HEK293T (cell line): ENCODE data around the gene MRPL10.

Source experiments
- CTCF ChIA-PET: fragments of 350-600 bp; formaldehyde crosslinking; extraction: SDS; loops from one replicate; lab custom pipeline; 2021; ENCODE audit warnings: antibody characterized with exemption, inconsistent platforms; lab: Yijun Ruan, JAX
- POLR2A ChIA-PET: fragments of 350-600 bp; formaldehyde crosslinking; extraction: SDS; loops from one replicate; lab custom pipeline; 2020; ENCODE audit warnings: antibody characterized with exemption, inconsistent platforms; lab: Yijun Ruan, JAX
- DNase-seq: peaks from one replicate; pipeline ENCODE4 v3.0.0; 2012; ENCODE audit warnings: mixed read lengths; ENCODE audit errors: extremely low spot score
- ARNT ChIP-seq: fragments of 450-650 bp; IDR thresholded peaks from 2 replicates; pipeline ENCODE4 v1.6.1; 2017; ENCODE audit warnings: mild to moderate bottlenecking
- BHLHE40 ChIP-seq: fragments of 450-650 bp; IDR thresholded peaks from 2 replicates; pipeline ENCODE4 v1.6.1; 2016; ENCODE audit warnings: mild to moderate bottlenecking, moderate library complexity, borderline replicate concordance
- CTBP1 ChIP-seq: fragments of 450-650 bp; IDR thresholded peaks from 2 replicates; pipeline ENCODE4 v1.6.1; 2016; ENCODE audit warnings: borderline replicate concordance
- ELF4 ChIP-seq: fragments of 450-650 bp; IDR thresholded peaks from 2 replicates; pipeline ENCODE4 v1.6.1; 2017; ENCODE audit warnings: antibody characterized with exemption
- FOXA1 ChIP-seq: fragments of 450-650 bp; IDR thresholded peaks from 2 replicates; pipeline ENCODE4 v1.6.1; 2016; ENCODE audit warnings: mild to moderate bottlenecking
- FOXK2 ChIP-seq: fragments of 450-650 bp; IDR thresholded peaks from 2 replicates; pipeline ENCODE4 v1.6.1; 2016; ENCODE audit warnings: mild to moderate bottlenecking
- FOXM1 ChIP-seq: fragments of 450-650 bp; IDR thresholded peaks from 2 replicates; pipeline ENCODE4 v1.6.1; 2017; ENCODE audit warnings: mild to moderate bottlenecking, borderline replicate concordance
- HDGF ChIP-seq: fragments of 450-650 bp; IDR thresholded peaks from 2 replicates; pipeline ENCODE4 v1.6.1; 2017; ENCODE audit warnings: antibody characterized with exemption, borderline replicate concordance
- L3MBTL2 ChIP-seq: fragments of 450-650 bp; conservative IDR thresholded peaks from 2 replicates; pipeline ENCODE4 v1.6.1; 2016; ENCODE audit warnings: mild to moderate bottlenecking
- LEF1 ChIP-seq: fragments of 450-650 bp; IDR thresholded peaks from 2 replicates; pipeline ENCODE4 v1.6.1; 2017; ENCODE audit warnings: mild to moderate bottlenecking, borderline replicate concordance
- NFRKB ChIP-seq: fragments of 450-650 bp; IDR thresholded peaks from 2 replicates; pipeline ENCODE4 v1.6.1; 2016; ENCODE audit warnings: mild to moderate bottlenecking, moderate library complexity
- SP1 ChIP-seq: fragments of 450-650 bp; IDR thresholded peaks from 2 replicates; pipeline ENCODE4 v1.6.1; 2017
- SUZ12 ChIP-seq: fragments of 450-650 bp; IDR thresholded peaks from 2 replicates; pipeline ENCODE4 v1.6.1; 2016; ENCODE audit warnings: mild to moderate bottlenecking
- TARDBP ChIP-seq: fragments of 450-650 bp; IDR thresholded peaks from 2 replicates; pipeline ENCODE4 v1.6.1; 2016
- ZNF384 ChIP-seq: fragments of 450-650 bp; IDR thresholded peaks from 2 replicates; pipeline ENCODE4 v1.6.1; 2016
- TF ChIP-seq, protein P1 (sequence below): fragments of 450-650 bp; IDR thresholded peaks from 2 replicates; pipeline ENCODE4 v1.6.1; 2016

MRPL10 gene

DNA sequence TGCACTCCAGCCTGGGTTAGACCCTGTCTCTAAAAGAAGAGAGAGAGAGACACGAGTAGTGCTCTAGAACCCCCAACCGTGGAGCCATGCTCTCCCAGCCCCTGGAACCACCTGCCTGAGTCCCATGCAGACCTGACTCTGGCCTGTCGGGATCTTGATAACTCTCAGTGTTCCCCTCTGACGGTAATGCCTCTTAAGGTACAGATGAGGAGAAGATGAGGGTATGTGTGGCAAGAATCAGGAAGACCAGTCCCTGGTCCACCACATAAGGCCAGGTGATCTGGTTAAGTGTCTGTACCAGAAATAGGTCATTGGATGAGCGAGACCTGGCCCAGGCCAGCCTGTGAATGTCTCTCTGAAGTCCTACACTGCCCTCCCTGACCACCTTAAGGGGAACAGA, 28.1 kb downstream of the MRPL10 start:
- ChIA-PET CTCF (interaction anchor here (0.6 to 0.7 kb wide), 3 partner anchors 24 to 104 kb away, joined by 3 to 4 read pairs (median 3); no protein-coding TSS in a partner anchor), POLR2A (no interaction called here)
- TF ChIP-seq NFRKB (no peak), CTBP1 (no peak), TARDBP (no peak), HDGF (no peak), FOXA1 (no peak), ELF4 (no peak), SP1 (no peak), ZNF384 (no peak), ARNT (no peak), BHLHE40 (no peak), L3MBTL2 (no peak), SUZ12 (no peak), LEF1 (no peak), FOXK2 (no peak), FOXM1 (no peak)
- TF ChIP-seq, protein P1, sequence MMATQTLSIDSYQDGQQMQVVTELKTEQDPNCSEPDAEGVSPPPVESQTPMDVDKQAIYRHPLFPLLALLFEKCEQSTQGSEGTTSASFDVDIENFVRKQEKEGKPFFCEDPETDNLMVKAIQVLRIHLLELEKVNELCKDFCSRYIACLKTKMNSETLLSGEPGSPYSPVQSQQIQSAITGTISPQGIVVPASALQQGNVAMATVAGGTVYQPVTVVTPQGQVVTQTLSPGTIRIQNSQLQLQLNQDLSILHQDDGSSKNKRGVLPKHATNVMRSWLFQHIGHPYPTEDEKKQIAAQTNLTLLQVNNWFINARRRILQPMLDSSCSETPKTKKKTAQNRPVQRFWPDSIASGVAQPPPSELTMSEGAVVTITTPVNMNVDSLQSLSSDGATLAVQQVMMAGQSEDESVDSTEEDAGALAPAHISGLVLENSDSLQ: no peak
- DNase-seq: no peak

DNA sequence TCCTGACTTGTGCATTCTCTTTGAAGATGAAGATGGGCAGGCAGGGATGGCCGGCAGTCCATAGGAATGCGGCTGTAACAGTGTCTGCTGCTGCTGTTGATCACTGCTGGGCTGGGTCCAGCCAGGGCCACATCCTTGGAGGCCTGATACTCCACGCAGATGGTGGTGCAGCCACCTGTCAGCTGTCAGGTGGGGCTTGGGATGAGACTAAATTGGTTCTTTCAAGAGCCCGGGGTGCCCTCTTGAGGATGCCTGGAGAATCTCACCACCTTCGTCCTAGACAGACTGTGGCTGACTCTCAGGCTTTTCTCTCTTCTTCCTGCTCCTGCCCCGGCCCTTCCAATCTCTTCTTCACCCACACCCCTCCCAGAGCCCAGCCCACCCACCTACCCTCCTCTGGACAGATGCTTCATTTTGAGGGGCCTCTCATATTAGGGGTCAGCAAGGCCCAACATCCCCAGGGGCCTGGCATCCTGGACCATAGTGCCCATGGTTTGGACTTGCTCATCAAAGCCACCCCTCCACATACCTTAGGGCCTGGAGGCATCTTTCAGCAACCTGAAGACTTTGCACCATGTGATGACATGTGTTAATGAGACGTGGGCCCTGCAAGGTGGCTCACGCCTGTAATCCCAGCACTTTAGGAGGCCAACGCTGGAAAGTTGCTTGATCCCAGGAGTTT, 28.9 kb downstream of the MRPL10 start:
- ChIA-PET CTCF (interaction anchor here (0.7 to 1.0 kb wide), 2 partner anchors 10 to 103 kb away, joined by 3 to 4 read pairs; no protein-coding TSS in a partner anchor), POLR2A (interaction anchor here (1.3 kb wide), 1 partner anchor 30 kb away, joined by 3 read pairs; no protein-coding TSS in a partner anchor)
- no peak for TF ChIP-seq L3MBTL2
- TF ChIP-seq, protein P1: 0 out of 2 replicates have a peak, but pooled peaks have one; percentile 31
- peak; percentile 75 for DNase-seq

DNA sequence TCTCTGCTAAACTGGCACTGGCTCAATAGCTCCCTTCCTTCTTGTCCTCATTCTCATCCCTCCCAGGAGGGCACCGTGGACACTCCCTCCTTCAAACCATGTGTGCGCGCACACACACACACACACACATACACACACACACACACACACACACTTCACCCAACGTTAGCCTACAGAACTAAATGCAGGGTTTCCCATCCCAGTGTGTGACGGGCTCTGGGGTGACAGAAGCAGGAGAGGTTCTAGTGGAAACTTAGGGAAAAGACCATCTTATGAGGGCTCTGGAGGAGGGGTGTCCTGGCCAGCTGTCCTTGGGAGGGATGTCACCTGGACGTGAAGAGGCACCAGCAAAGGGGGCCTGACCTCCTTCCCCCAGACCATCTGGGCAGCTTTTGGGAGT, 29.4 kb downstream of the MRPL10 start:
- TF ChIP-seq, protein P1: no peak
- no peak for TF ChIP-seq CTBP1
- CTCF ChIA-PET: interaction anchor here (0.6 to 1.0 kb wide), 3 partner anchors 9 to 51 kb away, joined by 3 to 4 read pairs (median 4); no protein-coding TSS in a partner anchor
- POLR2A ChIA-PET: interaction anchor here (1.3 kb wide), 1 partner anchor 29 kb away, joined by 3 read pairs; no protein-coding TSS in a partner anchor
- no peak for DNase-seq

DNA sequence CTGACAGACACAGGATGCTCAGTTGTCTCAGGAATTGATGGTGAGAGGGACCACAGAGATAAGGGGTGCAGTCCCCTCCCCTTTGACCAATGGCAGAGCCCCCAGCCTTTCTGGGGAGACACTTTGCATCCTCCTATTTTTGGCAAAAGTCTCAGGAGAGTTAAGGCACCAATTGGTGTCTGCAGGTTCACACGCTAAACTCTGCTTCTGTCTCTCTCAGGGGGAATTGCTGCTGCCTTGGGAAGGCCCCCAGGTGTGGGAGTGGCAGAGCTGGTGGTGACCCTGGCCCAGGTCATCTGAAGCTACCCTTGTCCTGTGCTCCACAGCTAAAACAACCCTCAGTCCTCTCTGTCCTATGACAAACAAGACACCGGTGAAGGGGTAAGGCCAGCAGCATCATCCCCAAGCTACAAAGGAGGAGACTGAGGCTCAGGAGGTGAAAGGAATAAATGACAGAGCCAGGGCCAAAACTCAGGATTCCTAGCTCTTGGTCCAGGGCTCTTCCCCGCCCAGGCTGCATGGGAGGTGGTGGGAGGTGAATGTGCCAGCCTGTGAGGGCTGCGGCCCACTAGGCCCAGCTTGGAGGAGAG, 30.1 kb downstream of the MRPL10 start:
- ChIA-PET CTCF (interaction anchor here (0.6 to 1.0 kb wide), 4 partner anchors 8 to 88 kb away, joined by 3 to 4 read pairs (median 4); no protein-coding TSS in a partner anchor), POLR2A (interaction anchor here (1.1 to 1.3 kb wide), 2 partner anchors 29 to 30 kb away, joined by 3 read pairs; partner anchors contain the start of genes LRRC46 and MRPL10)
- TF ChIP-seq L3MBTL2 (no peak), HDGF (no peak), NFRKB (no peak), BHLHE40 (no peak), TARDBP (no peak), ELF4 (no peak), FOXM1 (no peak), FOXK2 (no peak), SUZ12 (no peak), ARNT (no peak), CTBP1 (no peak), SP1 (no peak)
- TF ChIP-seq, protein P1: no peak
- DNase-seq: no peak

DNA sequence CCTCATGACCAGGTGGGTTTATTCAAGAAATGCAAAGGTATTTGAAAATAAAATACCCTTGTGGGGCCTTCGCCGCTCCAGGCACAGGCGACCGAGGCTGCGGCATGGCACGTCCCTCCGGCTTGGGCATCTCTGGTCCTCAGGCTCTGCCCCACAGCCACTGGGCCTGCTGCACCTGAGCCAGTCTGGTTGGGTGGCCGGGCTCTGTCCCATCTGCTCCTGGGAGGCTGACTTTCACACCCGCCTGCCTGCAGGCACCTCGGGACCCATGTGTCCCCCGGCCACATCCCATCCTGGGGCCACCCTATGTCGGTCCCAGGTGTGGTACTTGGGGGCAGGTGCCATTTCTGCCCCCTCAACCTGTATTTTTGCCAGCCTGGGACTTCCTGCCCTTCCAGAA, 30.7 kb downstream of the MRPL10 start:
- no peak for TF ChIP-seq HDGF
- CTCF ChIA-PET: interaction anchor here (0.6 to 1.0 kb wide), 2 partner anchors 10 to 89 kb away, joined by 3 to 4 read pairs; no protein-coding TSS in a partner anchor
- POLR2A ChIA-PET: interaction anchor here (1.1 kb wide), 1 partner anchor 31 kb away, joined by 3 read pairs; the partner anchor contains the start of genes LRRC46 and MRPL10
- DNase-seq: no peak

DNA sequence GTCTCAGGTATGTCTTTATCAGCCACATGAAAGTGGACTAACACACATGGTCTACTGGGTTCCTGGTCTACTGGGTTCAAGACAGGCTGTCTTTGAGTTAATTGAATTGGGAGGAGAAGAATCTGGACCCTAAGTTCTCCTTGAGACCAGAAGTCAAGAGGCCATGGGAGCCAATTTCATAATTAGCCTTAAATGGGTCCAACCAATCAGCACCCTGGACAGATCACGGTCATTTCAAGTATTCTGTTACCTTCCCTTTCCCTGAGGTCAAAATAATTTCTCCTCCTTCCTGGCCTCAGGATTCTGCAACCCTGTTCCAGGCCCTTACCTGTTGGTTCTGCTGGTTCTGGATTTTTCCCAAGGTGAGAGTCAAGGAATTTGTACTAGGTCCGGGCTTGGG, 33.5 kb downstream of the MRPL10 start:
- TF ChIP-seq, protein P1: no peak
- TF ChIP-seq SP1: no peak
- no peak for TF ChIP-seq LEF1
- no peak for TF ChIP-seq TARDBP
- TF ChIP-seq NFRKB: no peak
- TF ChIP-seq FOXA1: no peak
- no peak for TF ChIP-seq HDGF
- no peak for TF ChIP-seq ZNF384
- TF ChIP-seq FOXK2: no peak
- no peak for TF ChIP-seq BHLHE40
- ChIA-PET CTCF (interaction anchor here (0.8 kb wide), 1 partner anchor 8 kb away, joined by 3 read pairs; no protein-coding TSS in a partner anchor), POLR2A (interaction anchor here (1.0 kb wide), 1 partner anchor 34 kb away, joined by 4 read pairs; the partner anchor contains the start of genes LRRC46 and MRPL10)
- no peak for DNase-seq
